Osteoblast (primary cell): ENCODE measurements around the gene ASTN2. TPM values are rescaled to one million over a fixed set of nuclear protein-coding genes. Genes with fewer than 3 reads are reported as not detected.
"Not testable (repeated sequence)": the region's sequence is repeated elsewhere in the genome, so short reads cannot be mapped to it uniquely, and the experiment has no call there.

Experiments
- DNase-seq: peaks from one replicate; pipeline ENCODE4 v3.0.0; 2011; ENCODE audit warnings: low spot score, mixed read lengths; ENCODE audit not compliant: insufficient read length; ENCODE audit errors: missing footprints
- H2AFZ ChIP-seq: 2 replicates; pipeline ENCODE4 v1.6.0; 2011; ENCODE audit warnings: mild to moderate bottlenecking, low read length
- H3K27ac ChIP-seq: 2 replicates; pipeline ENCODE4 v1.5.1; 2011; ENCODE audit warnings: mild to moderate bottlenecking, low read depth, low read length, moderate library complexity
- H3K27me3 ChIP-seq: 2 replicates; pipeline ENCODE4 v1.6.0; 2012; ENCODE audit warnings: mild to moderate bottlenecking, control low read depth, inconsistent platforms, low read length, moderate library complexity; ENCODE audit not compliant: insufficient read depth
- H3K36me3 ChIP-seq: 2 replicates; pipeline ENCODE4 v1.5.1; 2011; ENCODE audit warnings: mild to moderate bottlenecking, low read length, control low read depth, moderate library complexity; ENCODE audit not compliant: insufficient read depth
- H3K4me1 ChIP-seq: 2 replicates; pipeline ENCODE4 v1.5.1; 2011; ENCODE audit warnings: mild to moderate bottlenecking, low read length, control low read depth, moderate library complexity; ENCODE audit not compliant: insufficient read depth
- H3K4me2 ChIP-seq: 2 replicates; pipeline ENCODE4 v1.6.0; 2011; ENCODE audit warnings: mild to moderate bottlenecking, low read length; ENCODE audit not compliant: insufficient read depth
- H3K4me3 ChIP-seq: fragments of 200-600 bp; sonication (generic); 3 replicates; pipeline ENCODE4 v1.5.1; 2012; ENCODE audit warnings: mild to moderate bottlenecking, low read length, inconsistent platforms; ENCODE audit not compliant: insufficient read depth
- H3K79me2 ChIP-seq: 2 replicates; pipeline ENCODE4 v1.6.0; 2012; ENCODE audit warnings: mild to moderate bottlenecking, low read length, control low read depth, inconsistent platforms; ENCODE audit not compliant: insufficient read depth
- H3K9me3 ChIP-seq: 2 replicates; pipeline ENCODE4 v1.5.1; 2011; ENCODE audit warnings: low read depth, low read length, control low read depth
- H4K20me1 ChIP-seq: 2 replicates; pipeline ENCODE4 v1.6.0; 2012; ENCODE audit warnings: mild to moderate bottlenecking, low read length, control low read depth; ENCODE audit not compliant: insufficient read depth
- CTCF ChIP-seq: IDR thresholded peaks from 2 replicates; pipeline ENCODE4 v1.5.1; 2011; ENCODE audit warnings: mild to moderate bottlenecking, low read depth, low read length, moderate library complexity; ENCODE audit errors: extremely low read depth
- total RNA-seq: library from RNA; depleted of rRNA; stranded (reverse); fragments of >200 nt; gene quantifications from 2 replicates; pipeline ENCODE4 v1.2.3, GENCODE V29; 2012

Gene ASTN2
- total RNA-seq, 1 donor = 4.7 TPM

GRCh38 chr9:117073539-117074341 is 341.1 kb downstream of the ASTN2 start:
- no peaks in the 10 kb centered on the region for H4K20me1 ChIP-seq
- H3K4me1 ChIP-seq = no peaks in the 10 kb centered on the region

DNA sequence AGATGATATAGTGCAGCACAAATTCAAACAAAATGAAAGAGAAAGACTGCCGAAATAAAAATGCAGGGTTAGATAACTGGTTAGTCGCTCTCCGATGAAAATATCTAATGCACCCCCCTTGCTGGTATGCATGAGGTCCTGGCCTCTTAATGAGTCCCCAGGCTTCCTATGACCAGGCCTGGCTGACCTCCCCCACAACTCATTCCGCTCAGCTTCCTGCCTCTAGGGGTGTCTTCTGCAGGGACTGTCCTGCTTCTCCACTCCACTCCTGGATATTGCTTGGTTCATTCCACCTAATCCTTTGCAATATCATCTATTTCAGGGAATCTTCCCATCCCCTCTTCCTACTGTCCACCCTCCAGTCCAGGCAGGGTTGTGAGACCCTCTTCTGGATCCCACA is 341.8 kb downstream of the ASTN2 start:
- Histone ChIP-seq H3K79me2 (no peaks in the 10 kb centered on the region), H2AFZ (no peak overlapping the region), H3K36me3 (no peaks in the 10 kb centered on the region), H3K4me3 (no peak overlapping the region), H3K4me1 (no peaks in the 10 kb centered on the region), H4K20me1 (no peaks in the 10 kb centered on the region), H3K27me3 (no peaks in the 10 kb centered on the region), H3K9me3 (no peaks in the 10 kb centered on the region), H3K27ac (no peak overlapping the region), H3K4me2 (no peak overlapping the region)
- TF ChIP-seq CTCF = no peak
- DNase-seq = no peak

More at GRCh38 chr9:117073539-117074341, 341.1 kb downstream of the ASTN2 start:
- no peak overlapping the region for H2AFZ ChIP-seq
- H3K9me3 ChIP-seq = no peaks in the 10 kb centered on the region
- no peaks in the 10 kb centered on the region for H3K79me2 ChIP-seq
- no peaks in the 10 kb centered on the region for H3K36me3 ChIP-seq
- H3K4me3 ChIP-seq = no peak overlapping the region
- no peaks in the 10 kb centered on the region for H3K27me3 ChIP-seq
- peak; percentile 35 for TF ChIP-seq CTCF
- no peak overlapping the region for H3K27ac ChIP-seq
- no peak for DNase-seq
- H3K4me2 ChIP-seq = no peak overlapping the region

DNA sequence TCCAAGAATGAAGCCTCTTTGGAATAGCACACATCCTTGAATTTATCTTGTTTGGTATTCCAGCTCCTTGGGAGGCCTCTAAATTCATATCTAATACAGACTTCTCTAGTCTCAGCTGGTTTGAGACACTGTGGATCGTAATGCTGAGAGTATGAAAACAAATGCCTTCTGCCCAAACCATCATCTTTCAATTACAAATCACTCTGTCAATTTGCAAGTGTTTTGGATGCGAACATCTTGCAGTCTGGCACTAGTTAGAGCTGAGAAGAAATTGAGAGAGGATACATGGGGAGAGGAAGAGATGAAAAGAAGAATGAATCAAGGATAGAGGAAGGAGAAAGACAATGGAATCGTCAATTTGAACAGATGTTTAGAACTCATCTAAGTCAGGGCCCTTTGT is 342.6 kb downstream of the ASTN2 start:
- H3K9me3 ChIP-seq = no peaks in the 10 kb centered on the region
- H3K4me2 ChIP-seq = no peak overlapping the region
- TF ChIP-seq CTCF = no peak
- no peaks in the 10 kb centered on the region for H4K20me1 ChIP-seq
- H2AFZ ChIP-seq = no peak overlapping the region
- no peak overlapping the region for H3K4me3 ChIP-seq
- no peaks in the 10 kb centered on the region for H3K36me3 ChIP-seq
- H3K27ac ChIP-seq = no peak overlapping the region
- H3K4me1 ChIP-seq = no peaks in the 10 kb centered on the region
- H3K79me2 ChIP-seq = no peaks in the 10 kb centered on the region
- no peak for DNase-seq
- H3K27me3 ChIP-seq = no peaks in the 10 kb centered on the region

GRCh38 chr9:117071673-117072207 is 343.1 kb downstream of the ASTN2 start:
- not testable (repeated sequence) for DNase-seq, H2AFZ ChIP-seq, H4K20me1 ChIP-seq, H3K4me2 ChIP-seq, H3K9me3 ChIP-seq, H3K4me1 ChIP-seq, H3K27ac ChIP-seq, H3K36me3 ChIP-seq, H3K27me3 ChIP-seq, H3K79me2 ChIP-seq, H3K4me3 ChIP-seq
